GM21717 (cell line): ENCODE results near the gene FASN.

ENCODE experiments used
- ATAC-seq: cut with Tn5 transposase; IDR thresholded peaks from one replicate; pipeline ENCODE4 v1.9.1; 2021; ENCODE audit warnings: mild to moderate bottlenecking, moderate library complexity; ENCODE audit not compliant: unreplicated experiment

The FASN gene

GRCh38 chr17:82089723-82090548 is 8.1 kb downstream of the FASN start:
- no peak for ATAC-seq

DNA sequence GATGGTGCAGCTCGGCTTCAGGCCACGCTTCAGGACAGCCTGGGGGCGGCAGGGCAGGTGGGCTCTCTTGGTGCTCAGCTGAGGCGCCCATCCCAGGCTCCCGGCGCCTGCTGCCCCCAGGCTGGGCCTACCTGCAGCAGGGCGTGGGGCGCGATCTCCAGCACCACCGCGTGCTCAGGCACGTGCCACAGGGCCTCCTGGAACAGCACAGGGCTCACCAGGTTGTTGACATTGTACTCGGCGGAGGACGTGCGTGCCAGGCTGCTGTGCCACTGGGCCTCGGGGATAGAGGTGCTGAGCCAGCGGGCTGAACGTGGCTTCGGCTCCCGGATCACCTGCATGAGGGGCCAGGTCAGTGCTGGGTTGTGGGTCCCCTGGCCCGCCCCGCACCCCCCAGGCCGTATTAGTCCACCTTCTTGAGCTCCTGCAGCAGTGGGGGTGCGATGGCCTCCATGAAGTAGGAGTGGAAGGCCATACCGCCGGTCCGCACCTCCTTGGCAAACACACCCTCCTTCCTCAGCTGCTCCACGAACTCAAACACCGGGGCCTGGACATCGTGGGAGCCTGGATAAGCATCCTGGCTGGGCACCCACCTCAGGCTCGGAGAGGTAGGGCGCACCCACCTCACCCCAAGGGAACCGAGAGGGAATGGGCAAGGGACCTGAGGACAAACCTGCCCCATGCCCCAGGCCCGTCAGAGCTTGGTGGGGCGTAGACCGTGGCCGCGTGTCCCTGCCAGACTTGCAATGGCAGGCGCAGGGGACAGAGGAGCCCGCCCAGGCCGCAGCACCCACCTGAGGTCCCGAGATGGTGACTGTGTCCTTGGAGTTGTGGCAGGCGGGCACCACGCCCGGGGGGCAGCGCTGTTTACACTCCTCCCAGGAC is 9.0 kb downstream of the FASN start:
- ATAC-seq, result no peak

- no peak for ATAC-seq
Observed at GRCh38 chr17:82087961-82088837, 9.8 kb downstream of the FASN start.

- ATAC-seq, result no peak
Observed at GRCh38 chr17:82086941-82087906, 10.8 kb downstream of the FASN start.

DNA sequence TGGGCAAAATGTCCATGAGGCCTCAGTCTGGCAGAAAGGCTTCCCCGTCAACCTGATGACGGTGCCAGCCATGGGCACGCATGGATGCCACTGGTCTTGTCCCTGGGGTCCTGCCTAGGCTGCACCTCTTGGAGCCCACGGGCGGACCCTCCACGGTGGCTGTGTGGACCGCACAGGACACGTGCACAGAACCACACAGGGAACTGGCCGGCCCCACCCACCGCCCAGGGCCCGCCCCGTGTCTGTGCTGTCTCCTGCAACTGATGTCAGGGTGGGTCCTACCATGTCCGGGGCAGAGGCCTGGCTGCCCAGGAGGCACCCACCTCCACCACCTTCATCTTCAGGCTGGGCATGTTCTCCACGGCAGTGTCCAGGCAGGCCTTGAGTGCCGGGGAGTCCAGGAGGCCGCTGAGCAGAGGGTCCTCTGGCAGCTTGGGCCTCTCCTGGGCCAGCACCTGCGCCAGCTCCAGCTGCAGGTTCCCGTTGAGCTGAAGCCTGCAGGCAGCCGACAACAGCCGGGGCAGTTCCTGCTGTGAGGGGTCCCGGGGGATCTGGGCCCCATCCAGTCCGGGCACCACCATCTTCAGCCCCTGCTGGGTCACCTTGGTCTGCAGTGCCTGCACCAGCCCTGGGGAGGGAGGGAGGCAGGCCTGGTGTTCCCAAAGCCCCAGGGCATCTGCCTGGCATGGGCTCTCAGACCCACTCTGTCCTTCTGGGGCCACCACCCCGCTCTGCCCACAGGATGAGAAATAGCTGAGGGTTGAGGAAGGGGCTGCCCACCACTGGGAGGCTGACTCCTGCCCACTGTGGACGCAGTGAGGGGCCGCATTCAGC is 11.9 kb downstream of the FASN start:
- no peak for ATAC-seq

GRCh38 chr17:82085031-82085861 is 12.8 kb downstream of the FASN start:
- ATAC-seq, result no peak

GRCh38 chr17:82084373-82085030 is 13.5 kb downstream of the FASN start:
- ATAC-seq, result no peak

- ATAC-seq, result no peak
Observed at GRCh38 chr17:82083533-82084359, 14.3 kb downstream of the FASN start.

- ATAC-seq, result no peak
Observed at GRCh38 chr17:82083009-82083408, 15.0 kb downstream of the FASN start.

GRCh38 chr17:82082456-82082855 is 15.6 kb downstream of the FASN start:
- ATAC-seq, result no peak

- ATAC-seq, result no peak
Observed at GRCh38 chr17:82081966-82082365, 16.1 kb downstream of the FASN start.

- no peak for ATAC-seq
Observed at GRCh38 chr17:82081546-82081945, 16.5 kb downstream of the FASN start.

- no peak for ATAC-seq
Observed at GRCh38 chr17:82080789-82081464, 17.1 kb downstream of the FASN start.

GRCh38 chr17:82080048-82080788 is 17.8 kb downstream of the FASN start:
- no peak for ATAC-seq

GRCh38 chr17:82079001-82079677 is 18.9 kb downstream of the FASN start:
- ATAC-seq, result no peak
